GM12874 (cell line): ENCODE data around the gene CHST2.

Experiments
- TF ChIP-seq, protein P1 (sequence below): IDR thresholded peaks from 2 replicates; pipeline ENCODE4 v1.5.1; 2011; ENCODE audit warnings: low read depth, mild to moderate bottlenecking, control low read depth, low read length, moderate library complexity; ENCODE audit not compliant: insufficient read depth

The CHST2 gene

DNA sequence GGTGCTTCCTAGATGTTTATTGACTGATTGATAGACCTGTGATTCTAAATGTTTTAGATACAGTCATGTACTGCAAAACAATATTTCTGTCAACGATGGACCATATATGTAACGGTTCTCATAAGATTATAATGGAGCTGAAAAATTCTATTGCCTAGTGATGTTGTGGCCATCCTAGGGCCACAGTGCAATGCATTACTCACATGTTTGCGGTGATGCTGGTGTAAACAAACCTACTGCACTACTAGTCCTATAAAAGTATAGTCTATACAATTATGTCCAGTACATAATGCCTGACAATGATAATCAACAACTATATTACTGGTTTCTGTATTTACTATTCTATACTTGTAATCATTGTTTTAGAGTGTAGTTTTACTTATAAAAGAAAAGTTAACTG lies 46.8 kb downstream of the CHST2 start:
- TF ChIP-seq, protein P1, sequence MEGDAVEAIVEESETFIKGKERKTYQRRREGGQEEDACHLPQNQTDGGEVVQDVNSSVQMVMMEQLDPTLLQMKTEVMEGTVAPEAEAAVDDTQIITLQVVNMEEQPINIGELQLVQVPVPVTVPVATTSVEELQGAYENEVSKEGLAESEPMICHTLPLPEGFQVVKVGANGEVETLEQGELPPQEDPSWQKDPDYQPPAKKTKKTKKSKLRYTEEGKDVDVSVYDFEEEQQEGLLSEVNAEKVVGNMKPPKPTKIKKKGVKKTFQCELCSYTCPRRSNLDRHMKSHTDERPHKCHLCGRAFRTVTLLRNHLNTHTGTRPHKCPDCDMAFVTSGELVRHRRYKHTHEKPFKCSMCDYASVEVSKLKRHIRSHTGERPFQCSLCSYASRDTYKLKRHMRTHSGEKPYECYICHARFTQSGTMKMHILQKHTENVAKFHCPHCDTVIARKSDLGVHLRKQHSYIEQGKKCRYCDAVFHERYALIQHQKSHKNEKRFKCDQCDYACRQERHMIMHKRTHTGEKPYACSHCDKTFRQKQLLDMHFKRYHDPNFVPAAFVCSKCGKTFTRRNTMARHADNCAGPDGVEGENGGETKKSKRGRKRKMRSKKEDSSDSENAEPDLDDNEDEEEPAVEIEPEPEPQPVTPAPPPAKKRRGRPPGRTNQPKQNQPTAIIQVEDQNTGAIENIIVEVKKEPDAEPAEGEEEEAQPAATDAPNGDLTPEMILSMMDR = no peak

DNA sequence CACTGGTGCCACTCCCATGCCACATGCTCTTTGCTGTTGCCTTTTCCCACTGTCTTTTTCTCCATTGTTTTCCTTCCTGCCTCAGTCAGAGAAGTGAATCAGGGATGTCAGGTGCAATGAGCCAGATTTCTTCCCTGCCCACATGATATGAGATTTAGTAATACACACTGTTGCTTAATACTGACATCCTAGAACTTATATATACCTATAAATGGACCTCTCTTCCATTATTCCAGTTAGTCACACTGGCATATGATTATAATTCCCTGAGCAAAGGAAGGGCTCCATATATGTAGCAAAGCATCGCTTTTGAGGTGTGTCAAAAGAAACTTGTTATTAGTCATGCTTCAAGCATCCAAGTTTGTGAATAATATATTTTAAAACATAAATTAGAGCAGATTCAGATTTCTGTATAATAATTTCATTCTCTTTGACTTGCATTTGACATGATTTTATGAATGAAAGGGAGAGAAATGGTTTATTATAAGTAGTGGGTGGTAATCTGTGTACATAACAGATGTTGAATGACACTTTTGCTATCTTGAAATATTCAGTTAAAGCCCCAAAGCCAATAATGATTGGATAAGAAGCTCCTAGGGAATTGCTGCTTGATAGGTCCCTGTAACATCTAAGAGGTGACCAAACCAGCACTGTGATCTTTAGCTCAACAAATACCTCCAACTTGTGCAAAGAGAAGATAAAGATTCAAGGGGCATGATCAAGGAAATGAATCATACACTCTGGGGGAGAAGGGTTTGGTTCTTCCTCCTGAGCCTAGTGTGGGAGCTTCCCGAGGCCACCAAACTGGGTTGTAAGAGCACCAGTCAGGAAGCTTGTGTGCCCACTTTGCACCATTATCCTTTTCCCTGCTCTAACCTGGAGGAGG lies 48.6 kb downstream of the CHST2 start:
- TF ChIP-seq, protein P1 = no peak

GRCh38 chr3:143168855-143169192 lies 49.3 kb downstream of the CHST2 start:
- TF ChIP-seq, protein P1 = no peak

DNA sequence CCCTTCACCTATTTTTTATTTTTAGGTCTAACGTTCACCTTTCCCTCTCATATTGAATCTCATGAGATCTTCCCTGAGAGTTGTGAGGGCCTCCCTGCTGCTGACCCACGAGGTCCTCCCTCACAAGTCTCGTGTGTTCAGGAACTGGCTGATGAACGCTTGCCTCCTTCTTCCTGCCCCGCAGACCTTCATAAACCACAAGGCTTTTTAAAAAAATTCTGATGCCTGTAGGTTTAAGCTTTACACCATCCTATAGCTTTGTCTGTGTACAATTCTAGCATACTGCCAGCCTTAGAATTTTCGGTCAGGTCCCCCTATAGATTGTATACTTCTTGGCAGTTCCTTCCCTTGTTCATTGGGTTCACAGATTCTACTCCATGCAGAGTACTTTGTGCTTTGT lies 50.5 kb downstream of the CHST2 start:
- TF ChIP-seq, protein P1 = no peak

DNA sequence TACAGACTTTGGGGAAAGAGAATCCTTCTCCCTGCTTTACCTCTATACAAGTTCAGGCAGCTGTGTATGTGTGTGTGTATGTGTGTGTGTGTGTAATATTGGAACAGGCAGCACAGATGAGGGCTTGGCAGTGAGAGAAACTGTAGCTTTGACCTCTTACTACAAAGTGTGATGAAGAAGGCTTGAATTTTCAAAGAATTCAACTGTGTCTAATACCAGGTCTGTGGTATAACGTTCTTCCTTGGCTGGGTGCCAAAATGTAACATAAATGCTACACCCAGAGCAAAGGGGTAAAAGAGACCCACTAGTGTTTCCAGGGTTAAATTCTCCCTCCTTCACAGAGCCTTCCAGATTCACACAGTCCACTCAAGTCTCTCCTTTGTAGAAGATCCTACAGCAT lies 51.1 kb downstream of the CHST2 start:
- TF ChIP-seq, protein P1 = no peak

GRCh38 chr3:143171141-143171980 lies 51.8 kb downstream of the CHST2 start:
- TF ChIP-seq, protein P1 = no peak

DNA sequence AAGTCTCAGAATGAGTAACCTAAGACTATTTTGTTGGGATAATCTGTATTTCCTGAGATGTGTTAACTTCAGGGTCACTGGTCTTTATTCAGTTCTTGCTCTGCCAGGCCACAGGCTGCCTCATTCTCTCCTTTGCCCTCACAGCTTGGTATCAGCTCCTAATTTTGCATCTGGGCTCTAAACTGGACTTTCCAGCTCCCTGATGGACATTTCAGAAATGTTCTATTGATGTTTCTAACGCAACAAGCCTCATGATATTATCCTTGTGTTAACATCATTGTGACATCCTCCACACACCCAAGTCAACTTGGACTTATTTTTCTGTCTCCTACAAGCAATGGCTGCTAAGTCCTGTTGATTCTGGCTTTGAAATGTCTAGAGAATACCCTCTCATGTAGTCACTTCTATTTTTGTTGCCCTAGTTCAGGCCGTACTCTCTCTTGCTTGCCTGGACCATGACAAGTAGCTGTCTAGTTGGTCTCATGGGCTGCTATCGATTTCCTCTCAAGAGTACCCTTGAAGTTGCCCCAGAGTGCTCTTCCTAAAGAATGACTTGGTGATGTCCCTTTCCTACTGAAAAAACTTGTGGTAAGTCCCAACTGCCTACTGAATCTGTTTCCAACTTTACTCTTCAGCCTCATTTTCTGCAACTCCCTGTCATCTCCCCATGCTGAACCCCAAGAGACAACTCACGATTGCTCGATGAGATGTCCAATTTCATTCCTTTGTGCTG lies 52.7 kb downstream of the CHST2 start:
- TF ChIP-seq, protein P1 = no peak
